ENCODE data around the gene HIBADH. TPM values are rescaled to one million over a fixed set of nuclear protein-coding genes. Genes with fewer than 3 reads are reported as not detected.

Gene HIBADH
- total and polyA plus RNA-seq, 7 experiments from 2014 or later, result 8.0 to 46.2 (median 14.7) TPM

GRCh38 chr7:27519793-27520469, 142.8 kb downstream of the HIBADH start:
- ATAC-seq (no peak), DNase-seq (no peak)
- POLR2A ChIA-PET, result no interaction called here
- Histone ChIP-seq H3K4me1 (ENCODE audit: control insufficient read depth in 2 of 2, insufficient read depth in 2 of 2, low read length in 2 of 2) (no peaks in the 10 kb centered on the region), H3K36me3 (ENCODE audit: control insufficient read depth in 2 of 3, insufficient read depth in 3 of 3, low read length in 3 of 3) (peaks cover 0 to 11% (median 0%) of the 10 kb centered on the region in 3 experiments), H3K27me3 (ENCODE audit: control insufficient read depth in 2 of 2, insufficient read depth in 2 of 2, low read length in 2 of 2) (no peaks in the 10 kb centered on the region), H3K27ac (ENCODE audit: low read depth, low read length) (no peak overlapping the region), H3K4me3 (ENCODE audit: low read length) (no peak overlapping the region), H3K9me3 (ENCODE audit: control insufficient read depth in 2 of 3, low read length in 3 of 3) (no peaks in the 10 kb centered on the region)
- Mint-ChIP-seq H3K27me3 (no peaks in the 10 kb centered on the region), H3K36me3 (peaks cover 3 to 36% (median 31%) of the 10 kb centered on the region in 5 donors), H3K9me3 (peaks cover 0 to 4% (median 0%) of the 10 kb centered on the region in 11 donors), H3K4me1 (peaks cover 0 to 19% (median 10%) of the 10 kb centered on the region in 7 donors), H3K27ac (no peak overlapping the region), H3K4me3 (no peak overlapping the region)
- intact Hi-C loops (cut with micrococcal nuclease), result no loop called here
- CTCF ChIA-PET, result no interaction called here

DNA sequence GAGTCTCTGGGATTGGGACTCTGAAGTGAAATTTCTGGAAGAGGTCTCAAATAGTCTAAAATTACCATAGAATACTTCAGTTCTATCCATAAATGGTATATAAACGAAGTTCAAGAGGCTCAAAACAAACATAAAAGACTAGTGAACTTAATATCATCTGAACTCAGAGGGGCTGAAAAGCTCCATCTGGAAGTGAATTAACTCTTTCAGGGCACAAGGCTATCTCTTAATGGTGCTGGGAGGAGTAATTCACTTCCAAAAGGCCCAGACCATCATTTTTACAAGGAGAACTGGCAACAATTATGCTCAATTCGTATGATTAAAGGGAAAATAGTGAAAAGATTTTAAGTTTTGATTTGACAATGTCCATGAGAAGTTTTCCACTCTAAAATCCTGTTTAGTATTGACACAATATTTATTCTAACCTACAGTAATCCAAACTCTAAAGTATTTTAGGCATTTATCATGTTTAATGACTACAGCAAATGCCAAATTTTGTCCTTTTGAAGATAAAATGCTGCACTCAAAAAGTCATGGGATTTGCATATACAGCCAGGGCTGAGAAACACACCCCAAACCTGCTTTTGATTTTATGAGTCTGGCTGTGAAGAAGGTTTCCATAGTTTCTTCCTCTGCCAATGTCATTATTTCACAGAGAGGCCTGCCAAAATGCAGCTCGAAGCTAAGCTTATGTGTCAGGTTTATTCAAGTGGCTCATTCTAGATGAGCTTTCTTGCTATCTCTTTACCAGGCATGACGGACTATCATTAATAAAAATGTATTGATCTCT, 143.9 kb downstream of the HIBADH start:
- Histone ChIP-seq H3K9me3 (ENCODE audit: control insufficient read depth in 2 of 3, low read length in 3 of 3) (no peaks in the 10 kb centered on the region), H3K4me3 (ENCODE audit: low read length) (no peak overlapping the region), H3K27me3 (ENCODE audit: control insufficient read depth in 2 of 2, insufficient read depth in 2 of 2, low read length in 2 of 2) (no peaks in the 10 kb centered on the region), H3K36me3 (ENCODE audit: control insufficient read depth in 2 of 3, insufficient read depth in 3 of 3, low read length in 3 of 3) (no peaks in the 10 kb centered on the region), H3K27ac (ENCODE audit: low read depth, low read length) (no peak overlapping the region), H3K4me1 (ENCODE audit: control insufficient read depth in 2 of 2, insufficient read depth in 2 of 2, low read length in 2 of 2) (no peaks in the 10 kb centered on the region)
- POLR2A ChIA-PET, result no interaction called here
- intact Hi-C loops (cut with micrococcal nuclease), result no loop called here
- CTCF ChIA-PET, result no interaction called here
- H3K4me3 Mint-ChIP-seq, result no peak overlapping the region
- peaks cover 0 to 34% (median 20%) of the 10 kb centered on the region in 5 donors for H3K36me3 Mint-ChIP-seq
- H3K4me1 Mint-ChIP-seq, result peaks cover 0 to 19% (median 10%) of the 10 kb centered on the region in 7 donors
- DNase-seq (no peak), ATAC-seq (no peak)
- no peak overlapping the region for H3K27ac Mint-ChIP-seq
- H3K9me3 Mint-ChIP-seq, result no peaks in the 10 kb centered on the region
- no peaks in the 10 kb centered on the region for H3K27me3 Mint-ChIP-seq

- Histone ChIP-seq H3K4me3 (ENCODE audit: low read length) (no peak overlapping the region), H3K27ac (ENCODE audit: low read depth, low read length) (no peak overlapping the region), H3K4me1 (ENCODE audit: control insufficient read depth in 2 of 2, insufficient read depth in 2 of 2, low read length in 2 of 2) (no peaks in the 10 kb centered on the region), H3K36me3 (ENCODE audit: control insufficient read depth in 2 of 3, insufficient read depth in 3 of 3, low read length in 3 of 3) (no peaks in the 10 kb centered on the region), H3K27me3 (ENCODE audit: control insufficient read depth in 2 of 2, insufficient read depth in 2 of 2, low read length in 2 of 2) (no peaks in the 10 kb centered on the region), H3K9me3 (ENCODE audit: control insufficient read depth in 2 of 3, low read length in 3 of 3) (no peaks in the 10 kb centered on the region)
- no peak overlapping the region for H3K4me3 Mint-ChIP-seq
- peaks cover 0 to 22% (median 7%) of the 10 kb centered on the region in 5 donors for H3K36me3 Mint-ChIP-seq
- ChIA-PET CTCF (no interaction called here), POLR2A (no interaction called here)
- peaks cover 0 to 19% (median 10%) of the 10 kb centered on the region in 7 donors for H3K4me1 Mint-ChIP-seq
- peaks cover 0 to 2% (median 0%) of the 10 kb centered on the region in 11 donors for H3K9me3 Mint-ChIP-seq
- no peaks in the 10 kb centered on the region for H3K27me3 Mint-ChIP-seq
- ATAC-seq, result no peak
- no peak for DNase-seq
- intact Hi-C loops (cut with micrococcal nuclease), result no loop called here
- no peak overlapping the region for H3K27ac Mint-ChIP-seq
These were observed 146.3 kb downstream of the HIBADH start for GRCh38 chr7:27516421-27516820.

DNA sequence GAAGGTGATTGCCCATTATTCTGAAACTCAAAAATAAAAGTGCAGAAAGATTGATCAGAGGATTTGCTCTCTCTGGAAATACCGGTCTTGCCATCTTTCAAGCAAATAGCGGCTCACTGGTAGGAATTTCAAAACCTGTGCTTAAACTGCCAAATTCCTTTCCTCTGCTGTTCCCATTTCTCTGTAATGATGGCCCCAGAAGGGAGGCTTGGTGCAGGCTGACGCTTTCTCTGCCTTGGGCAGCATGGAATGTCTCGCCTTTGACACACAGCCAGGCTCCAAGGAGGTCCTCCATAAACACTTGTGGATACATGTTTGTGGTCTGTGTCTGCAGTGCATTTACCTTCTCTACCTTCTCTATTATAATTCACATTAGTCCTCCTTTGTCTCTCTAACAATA, 146.8 kb downstream of the HIBADH start:
- no peak overlapping the region for H3K27ac Mint-ChIP-seq
- no peaks in the 10 kb centered on the region for H3K27me3 Mint-ChIP-seq
- Histone ChIP-seq H3K27me3 (ENCODE audit: control insufficient read depth in 2 of 2, insufficient read depth in 2 of 2, low read length in 2 of 2) (no peaks in the 10 kb centered on the region), H3K4me3 (ENCODE audit: low read length) (no peak overlapping the region), H3K9me3 (ENCODE audit: control insufficient read depth in 2 of 3, low read length in 3 of 3) (no peaks in the 10 kb centered on the region), H3K36me3 (ENCODE audit: control insufficient read depth in 2 of 3, insufficient read depth in 3 of 3, low read length in 3 of 3) (no peaks in the 10 kb centered on the region), H3K4me1 (ENCODE audit: control insufficient read depth in 2 of 2, insufficient read depth in 2 of 2, low read length in 2 of 2) (no peaks in the 10 kb centered on the region), H3K27ac (ENCODE audit: low read depth, low read length) (no peak overlapping the region)
- H3K9me3 Mint-ChIP-seq, result peaks cover 0 to 2% (median 0%) of the 10 kb centered on the region in 11 donors
- H3K4me1 Mint-ChIP-seq, result peaks cover 0 to 19% (median 10%) of the 10 kb centered on the region in 7 donors
- no peak overlapping the region for H3K4me3 Mint-ChIP-seq
- intact Hi-C loops (cut with micrococcal nuclease), result no loop called here
- ChIA-PET POLR2A (no interaction called here), CTCF (no interaction called here)
- DNase-seq (no peak), ATAC-seq (no peak)
- H3K36me3 Mint-ChIP-seq, result peaks cover 0 to 18% (median 4%) of the 10 kb centered on the region in 5 donors

DNA sequence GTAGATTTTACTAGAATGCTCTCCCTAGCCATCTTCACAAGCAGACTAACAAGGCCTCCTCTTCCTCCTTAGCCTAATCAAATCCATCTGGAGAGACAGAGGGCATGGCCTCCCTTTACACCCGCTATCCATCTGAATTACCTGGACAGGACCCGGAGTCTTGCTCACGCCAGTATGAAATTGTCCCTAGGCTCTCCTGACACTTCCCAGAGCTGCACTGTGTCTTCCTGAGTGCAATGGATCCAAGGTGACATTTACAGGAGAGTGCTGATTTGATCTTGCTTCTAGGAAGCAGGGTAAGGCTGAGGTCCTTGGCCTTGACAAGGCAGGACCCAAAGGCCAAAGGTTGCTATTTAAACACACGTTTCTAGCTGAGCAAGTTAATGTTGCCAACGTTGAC, 147.8 kb downstream of the HIBADH start:
- Mint-ChIP-seq H3K4me1 (peaks cover 0 to 19% (median 10%) of the 10 kb centered on the region in 7 donors), H3K9me3 (peaks cover 0 to 2% (median 0%) of the 10 kb centered on the region in 11 donors), H3K27me3 (no peaks in the 10 kb centered on the region), H3K36me3 (peaks cover 0 to 13% (median 0%) of the 10 kb centered on the region in 5 donors), H3K4me3 (no peak overlapping the region), H3K27ac (no peak overlapping the region)
- intact Hi-C loops (cut with micrococcal nuclease), result no loop called here
- no peaks in the 10 kb centered on the region for H3K36me3 ChIP-seq (ENCODE audit: control insufficient read depth in 2 of 3, insufficient read depth in 3 of 3, low read length in 3 of 3)
- DNase-seq (no peak), ATAC-seq (no peak)
- H3K4me1 ChIP-seq (ENCODE audit: control insufficient read depth in 2 of 2, insufficient read depth in 2 of 2, low read length in 2 of 2), result no peaks in the 10 kb centered on the region
- POLR2A ChIA-PET, result no interaction called here
- H3K27ac ChIP-seq (ENCODE audit: low read depth, low read length), result no peak overlapping the region
- H3K9me3 ChIP-seq (ENCODE audit: control insufficient read depth in 2 of 3, low read length in 3 of 3), result no peaks in the 10 kb centered on the region
- CTCF ChIA-PET, result no interaction called here
- H3K4me3 ChIP-seq (ENCODE audit: low read length), result no peak overlapping the region
- no peaks in the 10 kb centered on the region for H3K27me3 ChIP-seq (ENCODE audit: control insufficient read depth in 2 of 2, insufficient read depth in 2 of 2, low read length in 2 of 2)

- peaks cover 0 to 19% (median 10%) of the 10 kb centered on the region in 7 donors for H3K4me1 Mint-ChIP-seq
- no peak overlapping the region for H3K27ac ChIP-seq (ENCODE audit: low read depth, low read length)
- no peaks in the 10 kb centered on the region for H3K27me3 ChIP-seq (ENCODE audit: control insufficient read depth in 2 of 2, insufficient read depth in 2 of 2, low read length in 2 of 2)
- H3K4me1 ChIP-seq (ENCODE audit: control insufficient read depth in 2 of 2, insufficient read depth in 2 of 2, low read length in 2 of 2), result no peaks in the 10 kb centered on the region
- H3K4me3 Mint-ChIP-seq, result no peak overlapping the region
- H3K27me3 Mint-ChIP-seq, result no peaks in the 10 kb centered on the region
- ATAC-seq, result no peak
- H3K9me3 Mint-ChIP-seq, result peaks cover 0 to 6% (median 0%) of the 10 kb centered on the region in 11 donors
- ChIA-PET CTCF (no interaction called here), POLR2A (no interaction called here)
- no peaks in the 10 kb centered on the region for H3K36me3 ChIP-seq (ENCODE audit: control insufficient read depth in 2 of 3, insufficient read depth in 3 of 3, low read length in 3 of 3)
- DNase-seq, result no peak
- H3K9me3 ChIP-seq (ENCODE audit: control insufficient read depth in 2 of 3, low read length in 3 of 3), result peaks cover 0 to 5% (median 0%) of the 10 kb centered on the region in 3 experiments
- H3K27ac Mint-ChIP-seq, result no peak overlapping the region
- intact Hi-C loops (cut with micrococcal nuclease), result no loop called here
- H3K4me3 ChIP-seq (ENCODE audit: low read length), result no peak overlapping the region
- peaks cover 0 to 13% (median 0%) of the 10 kb centered on the region in 5 donors for H3K36me3 Mint-ChIP-seq
These were observed 148.8 kb downstream of the HIBADH start for GRCh38 chr7:27513885-27514284.
